HEK293 (cell line): ENCODE data around the gene SLC35F4.

Experiments used
- SCRT1 ChIP-seq: fragments of 450-650 bp; formaldehyde crosslinking; IDR thresholded peaks from 2 replicates; pipeline ENCODE4 v1.5.1; 2016; ENCODE audit warnings: missing biosample characterization, missing genetic modification characterization, borderline replicate concordance
- YY1 ChIP-seq: fragments of 450-650 bp; formaldehyde crosslinking; IDR thresholded peaks from 2 replicates; pipeline ENCODE4 v1.5.1; 2018; ENCODE audit warnings: missing biosample characterization, missing genetic modification characterization
- ZBTB7A ChIP-seq: fragments of 450-650 bp; formaldehyde crosslinking; IDR thresholded peaks from 2 replicates; pipeline ENCODE4 v1.5.1; 2016; ENCODE audit warnings: low read depth, missing biosample characterization, missing genetic modification characterization
- ZNF16 ChIP-seq: fragments of 450-650 bp; formaldehyde crosslinking; IDR thresholded peaks from 2 replicates; pipeline ENCODE4 v1.5.1; 2016; ENCODE audit warnings: low read depth, missing biosample characterization, missing genetic modification characterization
- ZNF24 ChIP-seq: fragments of 450-650 bp; formaldehyde crosslinking; IDR thresholded peaks from 2 replicates; pipeline ENCODE4 v1.5.1; 2016; ENCODE audit warnings: missing biosample characterization, missing genetic modification characterization
- ZNF423 ChIP-seq: fragments of 450-650 bp; formaldehyde crosslinking; IDR thresholded peaks from 2 replicates; pipeline ENCODE4 v1.5.1; 2016; ENCODE audit warnings: missing biosample characterization, missing genetic modification characterization
- ZNF561 ChIP-seq: fragments of 450-650 bp; IDR thresholded peaks from 2 replicates; pipeline ENCODE4 v1.5.1; 2018; ENCODE audit warnings: missing biosample characterization, missing genetic modification characterization, borderline replicate concordance
- ZNF777 ChIP-seq: fragments of 450-650 bp; formaldehyde crosslinking; IDR thresholded peaks from 2 replicates; pipeline ENCODE4 v1.5.1; 2017; ENCODE audit warnings: missing biosample characterization, missing genetic modification characterization, borderline replicate concordance
- ZNF830 ChIP-seq: fragments of 450-650 bp; IDR thresholded peaks from 2 replicates; pipeline ENCODE4 v1.5.0; 2018; ENCODE audit warnings: missing biosample characterization, missing genetic modification characterization, low read depth, mild to moderate bottlenecking, moderate library complexity
- TF ChIP-seq, protein P1 (sequence below): fragments of 450-650 bp; formaldehyde crosslinking; IDR thresholded peaks from 2 replicates; pipeline ENCODE4 v1.5.1; 2016; ENCODE audit warnings: missing biosample characterization, missing genetic modification characterization
- TF ChIP-seq, protein P2 (sequence below): fragments of 450-650 bp; formaldehyde crosslinking; IDR thresholded peaks from 2 replicates; pipeline ENCODE4 v1.5.1; 2016; ENCODE audit warnings: missing biosample characterization, missing genetic modification characterization
- TF ChIP-seq, protein P3 (sequence below): fragments of 450-650 bp; formaldehyde crosslinking; IDR thresholded peaks from 2 replicates; pipeline ENCODE4 v1.5.1; 2016; ENCODE audit warnings: missing biosample characterization, missing genetic modification characterization, low read depth
- TF ChIP-seq, protein P4 (sequence below): fragments of 450-650 bp; formaldehyde crosslinking; IDR thresholded peaks from 2 replicates; pipeline ENCODE4 v1.5.1; 2017; ENCODE audit warnings: missing biosample characterization, mild to moderate bottlenecking, missing genetic modification characterization, moderate library complexity

DNA sequence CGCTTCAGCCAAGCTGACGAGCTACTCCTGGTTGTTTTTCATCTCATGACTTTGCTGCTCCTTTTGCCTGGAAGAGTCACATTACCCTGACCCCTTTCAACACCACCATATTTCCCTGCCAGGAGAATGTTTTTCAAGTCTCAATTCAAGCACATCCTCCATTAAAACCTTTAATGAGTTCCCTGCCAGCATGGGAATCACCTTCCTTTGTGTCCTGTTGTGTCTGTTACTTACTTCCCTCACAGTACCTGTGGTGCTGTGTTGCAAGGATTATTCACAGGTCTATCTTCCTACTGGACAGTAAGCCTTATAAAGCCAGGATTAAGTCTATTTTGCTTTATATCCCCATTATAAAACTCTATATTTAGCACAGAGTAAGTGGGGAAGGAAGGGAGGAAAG lies 13.6 kb upstream of the SLC35F4 start:
- TF ChIP-seq, protein P1, sequence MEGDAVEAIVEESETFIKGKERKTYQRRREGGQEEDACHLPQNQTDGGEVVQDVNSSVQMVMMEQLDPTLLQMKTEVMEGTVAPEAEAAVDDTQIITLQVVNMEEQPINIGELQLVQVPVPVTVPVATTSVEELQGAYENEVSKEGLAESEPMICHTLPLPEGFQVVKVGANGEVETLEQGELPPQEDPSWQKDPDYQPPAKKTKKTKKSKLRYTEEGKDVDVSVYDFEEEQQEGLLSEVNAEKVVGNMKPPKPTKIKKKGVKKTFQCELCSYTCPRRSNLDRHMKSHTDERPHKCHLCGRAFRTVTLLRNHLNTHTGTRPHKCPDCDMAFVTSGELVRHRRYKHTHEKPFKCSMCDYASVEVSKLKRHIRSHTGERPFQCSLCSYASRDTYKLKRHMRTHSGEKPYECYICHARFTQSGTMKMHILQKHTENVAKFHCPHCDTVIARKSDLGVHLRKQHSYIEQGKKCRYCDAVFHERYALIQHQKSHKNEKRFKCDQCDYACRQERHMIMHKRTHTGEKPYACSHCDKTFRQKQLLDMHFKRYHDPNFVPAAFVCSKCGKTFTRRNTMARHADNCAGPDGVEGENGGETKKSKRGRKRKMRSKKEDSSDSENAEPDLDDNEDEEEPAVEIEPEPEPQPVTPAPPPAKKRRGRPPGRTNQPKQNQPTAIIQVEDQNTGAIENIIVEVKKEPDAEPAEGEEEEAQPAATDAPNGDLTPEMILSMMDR (tag by site-specific recombination): no peak
- TF ChIP-seq ZNF561 (tag by site-specific recombination) (no peak), YY1 (tag by site-specific recombination) (no peak), SCRT1 (tag by site-specific recombination) (no peak), ZNF777 (tag by site-specific recombination) (no peak), ZNF24 (tag by site-specific recombination) (no peak), ZBTB7A (tag by site-specific recombination) (no peak), ZNF423 (no peak), ZNF16 (tag by site-specific recombination) (no peak), ZNF830 (tag by site-specific recombination) (no peak)
- TF ChIP-seq, protein P2, sequence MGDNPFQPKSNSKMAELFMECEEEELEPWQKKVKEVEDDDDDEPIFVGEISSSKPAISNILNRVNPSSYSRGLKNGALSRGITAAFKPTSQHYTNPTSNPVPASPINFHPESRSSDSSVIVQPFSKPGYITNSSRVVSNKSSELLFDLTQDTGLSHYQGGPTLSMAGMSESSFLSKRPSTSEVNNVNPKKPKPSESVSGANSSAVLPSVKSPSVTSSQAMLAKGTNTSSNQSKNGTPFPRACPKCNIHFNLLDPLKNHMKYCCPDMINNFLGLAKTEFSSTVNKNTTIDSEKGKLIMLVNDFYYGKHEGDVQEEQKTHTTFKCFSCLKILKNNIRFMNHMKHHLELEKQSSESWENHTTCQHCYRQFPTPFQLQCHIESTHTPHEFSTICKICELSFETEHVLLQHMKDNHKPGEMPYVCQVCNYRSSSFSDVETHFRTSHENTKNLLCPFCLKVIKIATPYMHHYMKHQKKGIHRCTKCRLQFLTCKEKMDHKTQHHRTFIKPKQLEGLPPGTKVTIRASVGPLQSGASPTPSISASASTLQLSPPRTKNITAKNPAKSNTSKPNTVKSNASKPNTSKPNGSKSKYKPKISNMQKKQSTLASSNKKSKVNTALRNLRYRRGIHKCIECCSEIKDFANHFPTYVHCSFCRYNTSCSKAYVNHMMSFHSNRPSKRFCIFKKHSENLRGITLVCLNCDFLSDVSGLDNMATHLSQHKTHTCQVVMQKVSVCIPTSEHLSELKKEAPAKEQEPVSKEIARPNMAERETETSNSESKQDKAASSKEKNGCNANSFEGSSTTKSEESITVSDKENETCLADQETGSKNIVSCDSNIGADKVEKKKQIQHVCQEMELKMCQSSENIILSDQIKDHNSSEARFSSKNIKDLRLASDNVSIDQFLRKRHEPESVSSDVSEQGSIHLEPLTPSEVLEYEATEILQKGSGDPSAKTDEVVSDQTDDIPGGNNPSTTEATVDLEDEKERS: no peak
- TF ChIP-seq, protein P3, sequence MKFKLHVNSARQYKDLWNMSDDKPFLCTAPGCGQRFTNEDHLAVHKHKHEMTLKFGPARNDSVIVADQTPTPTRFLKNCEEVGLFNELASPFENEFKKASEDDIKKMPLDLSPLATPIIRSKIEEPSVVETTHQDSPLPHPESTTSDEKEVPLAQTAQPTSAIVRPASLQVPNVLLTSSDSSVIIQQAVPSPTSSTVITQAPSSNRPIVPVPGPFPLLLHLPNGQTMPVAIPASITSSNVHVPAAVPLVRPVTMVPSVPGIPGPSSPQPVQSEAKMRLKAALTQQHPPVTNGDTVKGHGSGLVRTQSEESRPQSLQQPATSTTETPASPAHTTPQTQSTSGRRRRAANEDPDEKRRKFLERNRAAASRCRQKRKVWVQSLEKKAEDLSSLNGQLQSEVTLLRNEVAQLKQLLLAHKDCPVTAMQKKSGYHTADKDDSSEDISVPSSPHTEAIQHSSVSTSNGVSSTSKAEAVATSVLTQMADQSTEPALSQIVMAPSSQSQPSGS (tag by site-specific recombination): no peak
- TF ChIP-seq, protein P4, sequence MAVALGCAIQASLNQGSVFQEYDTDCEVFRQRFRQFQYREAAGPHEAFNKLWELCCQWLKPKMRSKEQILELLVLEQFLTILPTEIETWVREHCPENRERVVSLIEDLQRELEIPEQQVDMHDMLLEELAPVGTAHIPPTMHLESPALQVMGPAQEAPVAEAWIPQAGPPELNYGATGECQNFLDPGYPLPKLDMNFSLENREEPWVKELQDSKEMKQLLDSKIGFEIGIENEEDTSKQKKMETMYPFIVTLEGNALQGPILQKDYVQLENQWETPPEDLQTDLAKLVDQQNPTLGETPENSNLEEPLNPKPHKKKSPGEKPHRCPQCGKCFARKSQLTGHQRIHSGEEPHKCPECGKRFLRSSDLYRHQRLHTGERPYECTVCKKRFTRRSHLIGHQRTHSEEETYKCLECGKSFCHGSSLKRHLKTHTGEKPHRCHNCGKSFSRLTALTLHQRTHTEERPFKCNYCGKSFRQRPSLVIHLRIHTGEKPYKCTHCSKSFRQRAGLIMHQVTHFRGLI (tag by site-specific recombination): no peak
